ENCODE data around the gene SUPT3H. TPM values are rescaled to one million over a fixed set of nuclear protein-coding genes. Genes with fewer than 3 reads are reported as not detected.

Gene SUPT3H
- total RNA-seq, 1 donor from 2014 or later, result 23.2 TPM

GRCh38 chr6:45265246-45265645 lies 112.5 kb downstream of the SUPT3H start:
- Mint-ChIP-seq H3K27ac (no peak overlapping the region), H3K27me3 (ENCODE audit: low read depth) (no peaks in the 10 kb centered on the region), H3K36me3 (peaks cover 2% of the 10 kb centered on the region), H3K4me3 (no peak overlapping the region), H3K9me3 (peaks cover 3% of the 10 kb centered on the region), H3K4me1 (no peaks in the 10 kb centered on the region)
- no peak for TF ChIP-seq CTCF (IDR thresholded peaks at IDR 0.05; ENCODE audit: unreplicated experiment)
- no peak for DNase-seq (ENCODE audit: low spot score in 2 of 2, unreplicated experiment in 2 of 2)

- TF ChIP-seq CTCF (IDR thresholded peaks at IDR 0.05; ENCODE audit: unreplicated experiment), result no peak
- H3K9me3 Mint-ChIP-seq, result peaks cover 10% of the 10 kb centered on the region
- H3K36me3 Mint-ChIP-seq, result peaks cover 2% of the 10 kb centered on the region
- no peaks in the 10 kb centered on the region for H3K27me3 Mint-ChIP-seq (ENCODE audit: low read depth)
- no peaks in the 10 kb centered on the region for H3K4me1 Mint-ChIP-seq
- H3K4me3 Mint-ChIP-seq, result no peak overlapping the region
- DNase-seq (ENCODE audit: low spot score in 2 of 2, unreplicated experiment in 2 of 2), result no peak
- no peak overlapping the region for H3K27ac Mint-ChIP-seq
These were observed 117.0 kb downstream of the SUPT3H start for GRCh38 chr6:45260696-45261095.

- Mint-ChIP-seq H3K36me3 (peaks cover 2% of the 10 kb centered on the region), H3K4me1 (peaks cover 9% of the 10 kb centered on the region), H3K27ac (no peak overlapping the region), H3K27me3 (ENCODE audit: low read depth) (no peaks in the 10 kb centered on the region), H3K4me3 (no peak overlapping the region), H3K9me3 (peaks cover 7% of the 10 kb centered on the region)
- DNase-seq (ENCODE audit: low spot score in 2 of 2, unreplicated experiment in 2 of 2), result no peak
- TF ChIP-seq CTCF (IDR thresholded peaks at IDR 0.05; ENCODE audit: unreplicated experiment), result no peak
These were observed 120.7 kb downstream of the SUPT3H start for GRCh38 chr6:45256697-45257695.

- H3K27me3 Mint-ChIP-seq (ENCODE audit: low read depth), result no peaks in the 10 kb centered on the region
- H3K4me3 Mint-ChIP-seq, result no peak overlapping the region
- H3K36me3 Mint-ChIP-seq, result no peaks in the 10 kb centered on the region
- TF ChIP-seq CTCF (IDR thresholded peaks at IDR 0.05; ENCODE audit: unreplicated experiment), result no peak
- no peak overlapping the region for H3K27ac Mint-ChIP-seq
- no peak for DNase-seq (ENCODE audit: low spot score in 2 of 2, unreplicated experiment in 2 of 2)
- H3K4me1 Mint-ChIP-seq, result peaks cover 9% of the 10 kb centered on the region
- H3K9me3 Mint-ChIP-seq, result peaks cover 7% of the 10 kb centered on the region
These were observed 122.3 kb downstream of the SUPT3H start for GRCh38 chr6:45255434-45255833.

GRCh38 chr6:45254253-45254652 lies 123.5 kb downstream of the SUPT3H start:
- peaks cover 12% of the 10 kb centered on the region for H3K4me1 Mint-ChIP-seq
- peaks cover 7% of the 10 kb centered on the region for H3K9me3 Mint-ChIP-seq
- H3K4me3 Mint-ChIP-seq, result no peak overlapping the region
- H3K27me3 Mint-ChIP-seq (ENCODE audit: low read depth), result no peaks in the 10 kb centered on the region
- H3K36me3 Mint-ChIP-seq, result no peaks in the 10 kb centered on the region
- TF ChIP-seq CTCF (IDR thresholded peaks at IDR 0.05; ENCODE audit: unreplicated experiment), result no peak
- no peak overlapping the region for H3K27ac Mint-ChIP-seq
- no peak for DNase-seq (ENCODE audit: low spot score in 2 of 2, unreplicated experiment in 2 of 2)
